ENCODE results near the gene MYOG. TPM values are rescaled to one million over a fixed set of nuclear protein-coding genes. Genes with fewer than 3 reads are reported as not detected.

MYOG gene
- total RNA-seq, 2 experiments from 2014 or later = not detected

DNA sequence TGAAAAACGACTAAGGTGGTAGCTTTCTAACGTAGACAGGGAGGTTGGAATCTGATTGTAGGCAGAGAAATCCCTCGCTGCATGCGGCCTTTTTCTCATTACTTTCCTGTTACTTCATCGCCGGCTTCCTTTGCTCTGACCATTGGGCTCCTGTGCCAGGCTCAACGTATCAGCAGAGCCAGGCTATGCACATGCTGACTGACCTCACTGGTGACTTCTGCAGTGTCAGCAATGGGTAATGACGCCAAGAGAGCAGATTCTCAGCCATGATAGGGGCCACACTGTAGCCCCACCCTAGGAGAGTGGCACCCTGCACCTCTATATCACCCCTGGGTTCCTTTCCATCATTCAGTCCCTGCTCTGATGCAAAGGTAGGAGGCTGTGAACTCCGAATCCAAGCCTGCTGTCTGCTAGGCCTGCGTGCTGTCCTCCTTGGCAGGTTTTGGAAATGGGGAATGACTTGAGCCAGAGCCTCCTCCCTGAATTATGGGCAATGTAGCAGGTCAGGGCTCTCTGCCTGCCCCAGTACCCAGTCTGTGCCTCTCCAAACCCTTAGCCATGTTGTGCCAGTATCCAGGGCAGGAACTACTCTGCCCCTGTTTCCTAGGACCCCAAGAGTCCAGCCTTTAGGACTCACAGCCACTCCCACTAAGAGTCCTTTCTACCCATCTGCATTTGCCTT is 48.2 kb downstream of the MYOG start:
- ChIA-PET POLR2A (no interaction called here), CTCF (ENCODE audit: unreplicated experiment) (no interaction called here)
- Histone ChIP-seq H3K4me1 (ENCODE audit: insufficient read depth, low read length, poor library complexity, severe bottlenecking) (peaks cover 8% of the 10 kb centered on the region), H4K20me1 (ENCODE audit: insufficient read depth, low read length) (no peaks in the 10 kb centered on the region), H3K4me3 (ENCODE audit: low read depth, low read length, poor library complexity, severe bottlenecking) (no peak overlapping the region), H3K4me2 (ENCODE audit: low read length) (no peak overlapping the region; the same call in 1 of the 2 replicates), H3K79me2 (ENCODE audit: insufficient read depth, low read depth, low read length) (no peaks in the 10 kb centered on the region), H3K9me2 (ENCODE audit: insufficient read depth, low read length) (no peaks in the 10 kb centered on the region), H3K9me3 (ENCODE audit: low read length) (no peaks in the 10 kb centered on the region), H3K36me3 (ENCODE audit: insufficient read depth, low read length) (no peaks in the 10 kb centered on the region), H2AFZ (ENCODE audit: low read length) (no peak overlapping the region), H3K27ac (ENCODE audit: low read depth, low read length, poor library complexity, severe bottlenecking) (no peak overlapping the region)
- intact Hi-C loops (cut with micrococcal nuclease; ENCODE audit: unreplicated experiment) = loop anchor here (2.0 kb wide), 2 partner anchors 135 to 231 kb away; no protein-coding TSS in a partner anchor
- no TSS peak for BruUV-seq (replicated peaks)
- TF ChIP-seq EZH2phosphoT487 (IDR thresholded peaks at IDR 0.05; ENCODE audit: borderline replicate concordance, low read depth, low read length) = no peak
- TF ChIP-seq, protein P1, sequence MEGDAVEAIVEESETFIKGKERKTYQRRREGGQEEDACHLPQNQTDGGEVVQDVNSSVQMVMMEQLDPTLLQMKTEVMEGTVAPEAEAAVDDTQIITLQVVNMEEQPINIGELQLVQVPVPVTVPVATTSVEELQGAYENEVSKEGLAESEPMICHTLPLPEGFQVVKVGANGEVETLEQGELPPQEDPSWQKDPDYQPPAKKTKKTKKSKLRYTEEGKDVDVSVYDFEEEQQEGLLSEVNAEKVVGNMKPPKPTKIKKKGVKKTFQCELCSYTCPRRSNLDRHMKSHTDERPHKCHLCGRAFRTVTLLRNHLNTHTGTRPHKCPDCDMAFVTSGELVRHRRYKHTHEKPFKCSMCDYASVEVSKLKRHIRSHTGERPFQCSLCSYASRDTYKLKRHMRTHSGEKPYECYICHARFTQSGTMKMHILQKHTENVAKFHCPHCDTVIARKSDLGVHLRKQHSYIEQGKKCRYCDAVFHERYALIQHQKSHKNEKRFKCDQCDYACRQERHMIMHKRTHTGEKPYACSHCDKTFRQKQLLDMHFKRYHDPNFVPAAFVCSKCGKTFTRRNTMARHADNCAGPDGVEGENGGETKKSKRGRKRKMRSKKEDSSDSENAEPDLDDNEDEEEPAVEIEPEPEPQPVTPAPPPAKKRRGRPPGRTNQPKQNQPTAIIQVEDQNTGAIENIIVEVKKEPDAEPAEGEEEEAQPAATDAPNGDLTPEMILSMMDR (conservative IDR thresholded peaks at IDR 0.05; ENCODE audit: low read length) = no peak
- no peak for DNase-seq (ENCODE audit: low spot score)

DNA sequence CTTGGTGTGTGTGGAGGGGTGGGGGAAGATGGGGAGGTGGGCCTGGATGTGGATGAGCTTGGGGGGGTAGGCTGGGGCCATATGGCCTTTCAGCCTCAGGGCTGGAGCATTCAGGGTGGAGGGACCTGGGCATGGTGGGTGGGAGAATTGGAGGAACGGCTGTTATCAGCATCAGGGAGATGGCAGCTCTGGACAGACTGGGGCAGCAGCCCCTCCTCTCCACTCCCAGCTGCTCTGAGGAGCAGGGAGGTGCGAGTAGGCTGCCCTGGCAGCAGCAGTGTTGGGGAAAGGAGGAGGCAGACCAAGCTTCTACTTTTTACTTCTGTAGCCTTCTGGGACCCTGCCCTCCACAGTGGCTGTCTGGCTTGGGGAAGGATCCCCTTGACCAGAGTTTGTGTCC is 49.3 kb downstream of the MYOG start:
- no peak for DNase-seq (ENCODE audit: low spot score)
- H3K36me3 ChIP-seq (ENCODE audit: insufficient read depth, low read length) = no peaks in the 10 kb centered on the region
- no peak for TF ChIP-seq EZH2phosphoT487 (IDR thresholded peaks at IDR 0.05; ENCODE audit: borderline replicate concordance, low read depth, low read length)
- TF ChIP-seq, protein P1 (conservative IDR thresholded peaks at IDR 0.05; ENCODE audit: low read length) = no peak
- ChIA-PET POLR2A (no interaction called here), CTCF (ENCODE audit: unreplicated experiment) (no interaction called here)
- H3K4me3 ChIP-seq (ENCODE audit: low read depth, low read length, poor library complexity, severe bottlenecking) = no peak overlapping the region
- no peak overlapping the region for H3K27ac ChIP-seq (ENCODE audit: low read depth, low read length, poor library complexity, severe bottlenecking)
- no TSS peak for BruUV-seq (replicated peaks)
- no peaks in the 10 kb centered on the region for H3K9me3 ChIP-seq (ENCODE audit: low read length)
- no peak overlapping the region for H2AFZ ChIP-seq (ENCODE audit: low read length)
- no peaks in the 10 kb centered on the region for H4K20me1 ChIP-seq (ENCODE audit: insufficient read depth, low read length)
- intact Hi-C loops (cut with micrococcal nuclease; ENCODE audit: unreplicated experiment) = no loop called here
- H3K79me2 ChIP-seq (ENCODE audit: insufficient read depth, low read depth, low read length) = no peaks in the 10 kb centered on the region
- H3K9me2 ChIP-seq (ENCODE audit: insufficient read depth, low read length) = no peaks in the 10 kb centered on the region
- H3K4me2 ChIP-seq (ENCODE audit: low read length) = no peak overlapping the region
- peaks cover 8% of the 10 kb centered on the region for H3K4me1 ChIP-seq (ENCODE audit: insufficient read depth, low read length, poor library complexity, severe bottlenecking)

DNA sequence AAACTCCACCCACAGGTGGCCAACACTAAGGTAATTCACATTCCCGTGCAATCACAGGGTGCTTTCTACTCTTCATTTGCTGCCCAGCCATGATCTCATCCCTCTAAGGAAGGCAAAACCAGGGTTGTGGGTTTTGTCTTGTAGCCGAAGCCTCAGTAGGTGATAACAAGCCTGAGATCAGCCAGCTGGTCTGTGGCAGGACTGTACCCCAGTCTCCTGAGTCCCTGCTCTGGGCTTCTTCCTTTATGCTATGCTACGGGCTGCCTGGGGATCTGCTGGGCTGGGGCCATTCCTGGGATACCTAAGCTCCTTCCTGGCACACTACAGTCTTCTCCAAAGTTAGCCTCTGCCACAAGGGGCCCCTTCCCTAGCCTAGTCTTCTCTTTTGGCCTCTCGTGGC is 49.7 kb downstream of the MYOG start:
- no peak overlapping the region for H3K27ac ChIP-seq (ENCODE audit: low read depth, low read length, poor library complexity, severe bottlenecking)
- CTCF ChIA-PET (ENCODE audit: unreplicated experiment) = no interaction called here
- TF ChIP-seq, protein P1 (conservative IDR thresholded peaks at IDR 0.05; ENCODE audit: low read length) = no peak
- TF ChIP-seq EZH2phosphoT487 (IDR thresholded peaks at IDR 0.05; ENCODE audit: borderline replicate concordance, low read depth, low read length) = no peak
- no peak overlapping the region for H3K4me3 ChIP-seq (ENCODE audit: low read depth, low read length, poor library complexity, severe bottlenecking)
- peaks cover 8% of the 10 kb centered on the region for H3K4me1 ChIP-seq (ENCODE audit: insufficient read depth, low read length, poor library complexity, severe bottlenecking)
- no peak overlapping the region for H2AFZ ChIP-seq (ENCODE audit: low read length)
- no peaks in the 10 kb centered on the region for H3K36me3 ChIP-seq (ENCODE audit: insufficient read depth, low read length)
- H3K4me2 ChIP-seq (ENCODE audit: low read length) = no peak overlapping the region
- POLR2A ChIA-PET = interaction anchor here (0.7 kb wide), 1 partner anchor 162 kb away, joined by 3 read pairs; no protein-coding TSS in a partner anchor
- H3K9me2 ChIP-seq (ENCODE audit: insufficient read depth, low read length) = no peaks in the 10 kb centered on the region
- no peak for DNase-seq (ENCODE audit: low spot score)
- H4K20me1 ChIP-seq (ENCODE audit: insufficient read depth, low read length) = no peaks in the 10 kb centered on the region
- no peaks in the 10 kb centered on the region for H3K79me2 ChIP-seq (ENCODE audit: insufficient read depth, low read depth, low read length)
- H3K9me3 ChIP-seq (ENCODE audit: low read length) = no peaks in the 10 kb centered on the region
- BruUV-seq (replicated peaks) = no TSS peak
- intact Hi-C loops (cut with micrococcal nuclease; ENCODE audit: unreplicated experiment) = no loop called here
